ENCODE results near the gene CPEB3. TPM values are rescaled to one million over a fixed set of nuclear protein-coding genes. Genes with fewer than 3 reads are reported as not detected.

Gene CPEB3
- total and polyA plus RNA-seq, 2 donors (not counting 3 experiments of a cell fraction or from before 2014, with no cell fraction given): 0.80 to 2.2 TPM

DNA sequence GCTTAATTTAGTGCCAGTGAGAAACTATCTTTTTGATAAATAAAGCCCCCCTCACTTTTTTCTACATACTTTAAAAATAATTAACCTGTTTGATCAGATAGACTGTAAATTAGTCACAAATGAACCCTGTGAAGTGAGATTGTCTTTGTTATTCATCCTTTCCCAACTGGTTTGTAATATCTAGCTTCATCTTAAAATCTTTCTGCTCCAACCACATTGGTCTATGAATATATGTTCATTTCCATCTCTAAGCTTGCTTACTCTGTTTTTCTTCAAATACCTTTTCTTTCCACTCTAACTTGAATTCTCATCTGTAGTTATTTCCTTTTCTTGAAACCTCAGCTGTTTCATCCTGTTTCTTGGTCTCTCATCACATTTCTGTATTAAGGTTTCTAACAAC, 12.2 kb upstream of the CPEB3 start:
- TF ChIP-seq JUN (IDR thresholded peaks at IDR 0.05; ENCODE audit: borderline replicate concordance, insufficient read depth, insufficient read length, low read depth) (no peak), GATA2 (IDR thresholded peaks at IDR 0.05; ENCODE audit: insufficient read depth, insufficient read length, low read depth, low read length) (no peak), MYC (IDR thresholded peaks at IDR 0.05; ENCODE audit: low read depth, low read length) (no peak), FOS (IDR thresholded peaks at IDR 0.05; ENCODE audit: borderline replicate concordance, insufficient read depth, low read length) (no peak), POLR2AphosphoS5 (IDR thresholded peaks at IDR 0.05; ENCODE audit: insufficient read depth, low read depth, low read length) (no peak), EZH2 (IDR thresholded peaks at IDR 0.05; ENCODE audit: borderline replicate concordance, low read depth, low read length, severe bottlenecking) (no peak), POLR2A (IDR thresholded peaks at IDR 0.05; ENCODE audit: low read depth, low read length) (no peak)
- TF ChIP-seq, protein P1, sequence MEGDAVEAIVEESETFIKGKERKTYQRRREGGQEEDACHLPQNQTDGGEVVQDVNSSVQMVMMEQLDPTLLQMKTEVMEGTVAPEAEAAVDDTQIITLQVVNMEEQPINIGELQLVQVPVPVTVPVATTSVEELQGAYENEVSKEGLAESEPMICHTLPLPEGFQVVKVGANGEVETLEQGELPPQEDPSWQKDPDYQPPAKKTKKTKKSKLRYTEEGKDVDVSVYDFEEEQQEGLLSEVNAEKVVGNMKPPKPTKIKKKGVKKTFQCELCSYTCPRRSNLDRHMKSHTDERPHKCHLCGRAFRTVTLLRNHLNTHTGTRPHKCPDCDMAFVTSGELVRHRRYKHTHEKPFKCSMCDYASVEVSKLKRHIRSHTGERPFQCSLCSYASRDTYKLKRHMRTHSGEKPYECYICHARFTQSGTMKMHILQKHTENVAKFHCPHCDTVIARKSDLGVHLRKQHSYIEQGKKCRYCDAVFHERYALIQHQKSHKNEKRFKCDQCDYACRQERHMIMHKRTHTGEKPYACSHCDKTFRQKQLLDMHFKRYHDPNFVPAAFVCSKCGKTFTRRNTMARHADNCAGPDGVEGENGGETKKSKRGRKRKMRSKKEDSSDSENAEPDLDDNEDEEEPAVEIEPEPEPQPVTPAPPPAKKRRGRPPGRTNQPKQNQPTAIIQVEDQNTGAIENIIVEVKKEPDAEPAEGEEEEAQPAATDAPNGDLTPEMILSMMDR (IDR thresholded peaks at IDR 0.05; ENCODE audit: extremely low read depth in 1 of 2, insufficient read depth in 1 of 2, low read depth in 1 of 2, low read length in 2 of 2): no peak
- TF ChIP-seq, protein P2, sequence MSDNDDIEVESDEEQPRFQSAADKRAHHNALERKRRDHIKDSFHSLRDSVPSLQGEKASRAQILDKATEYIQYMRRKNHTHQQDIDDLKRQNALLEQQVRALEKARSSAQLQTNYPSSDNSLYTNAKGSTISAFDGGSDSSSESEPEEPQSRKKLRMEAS (IDR thresholded peaks at IDR 0.05; ENCODE audit: insufficient read depth, insufficient read length): no peak
- Histone ChIP-seq H3K27ac (ENCODE audit: insufficient read depth, low read depth, low read length) (no peak overlapping the region), H2AFZ (ENCODE audit: low read depth, low read length) (no peak overlapping the region), H3K9me3 (replicated peaks; ENCODE audit: control insufficient read depth, insufficient read depth, low read length) (no peaks in the 10 kb centered on the region), H3K9me1 (replicated peaks; ENCODE audit: control insufficient read depth, extremely low read depth, insufficient read depth, low read length) (no peaks in the 10 kb centered on the region), H4K20me1 (replicated peaks; ENCODE audit: control insufficient read depth, extremely low read depth, insufficient read depth, low read length) (peaks cover 5% of the 10 kb centered on the region), H3K9ac (replicated peaks; ENCODE audit: extremely low read depth, insufficient read depth, low read length) (no peak overlapping the region), H3K79me2 (ENCODE audit: control insufficient read depth, insufficient read depth, low read length) (peaks cover 92% of the 10 kb centered on the region), H3K4me2 (ENCODE audit: insufficient read depth, low read length) (no peak overlapping the region), H3K4me3 (replicated peaks in 1 of 3; ENCODE audit: insufficient read depth in 1 of 3, low read depth in 1 of 3, low read length in 3 of 3) (no peak overlapping the region), H3K27me3 (ENCODE audit: control insufficient read depth in 2 of 2, insufficient read depth in 2 of 2, low read length in 2 of 2) (no peaks in the 10 kb centered on the region), H3K4me1 (ENCODE audit: control insufficient read depth, extremely low read depth, insufficient read depth, low read length) (peaks cover 4% of the 10 kb centered on the region), H3K36me3 (ENCODE audit: control insufficient read depth in 2 of 2, extremely low read depth in 1 of 2, insufficient read depth in 2 of 2, low read length in 2 of 2) (peaks cover 0 to 2% of the 10 kb centered on the region in 2 experiments)
- POLR2A ChIA-PET: no interaction called here
- FAIRE-seq (no peak), DNase-seq (ENCODE audit: low read depth, low spot score) (no peak)
- intact Hi-C loops (cut with micrococcal nuclease): no loop called here
- BruUV-seq (replicated peaks): no TSS peak
- dilution Hi-C loops (cut with MboI; ENCODE audit: extremely low pct_ligation_motif_present, low sequenced_read_pairs): no loop called here
- CTCF ChIA-PET: interaction anchor here (1.0 to 1.7 kb wide), 3 partner anchors 11 to 215 kb away, joined by 4 to 6 read pairs (median 4); no protein-coding TSS in a partner anchor

All from endothelial cell of umbilical vein (primary cell).